GM19035 (cell line): ENCODE results near the gene FRMD4A.
"Not testable (repeated sequence)": the region's sequence is repeated elsewhere in the genome, so short reads cannot be mapped to it uniquely, and the experiment has no call there.

Experiments
- ATAC-seq: cut with Tn5 transposase; IDR thresholded peaks from one replicate; pipeline ENCODE4 v1.9.1; 2021; ENCODE audit not compliant: unreplicated experiment

FRMD4A gene

DNA sequence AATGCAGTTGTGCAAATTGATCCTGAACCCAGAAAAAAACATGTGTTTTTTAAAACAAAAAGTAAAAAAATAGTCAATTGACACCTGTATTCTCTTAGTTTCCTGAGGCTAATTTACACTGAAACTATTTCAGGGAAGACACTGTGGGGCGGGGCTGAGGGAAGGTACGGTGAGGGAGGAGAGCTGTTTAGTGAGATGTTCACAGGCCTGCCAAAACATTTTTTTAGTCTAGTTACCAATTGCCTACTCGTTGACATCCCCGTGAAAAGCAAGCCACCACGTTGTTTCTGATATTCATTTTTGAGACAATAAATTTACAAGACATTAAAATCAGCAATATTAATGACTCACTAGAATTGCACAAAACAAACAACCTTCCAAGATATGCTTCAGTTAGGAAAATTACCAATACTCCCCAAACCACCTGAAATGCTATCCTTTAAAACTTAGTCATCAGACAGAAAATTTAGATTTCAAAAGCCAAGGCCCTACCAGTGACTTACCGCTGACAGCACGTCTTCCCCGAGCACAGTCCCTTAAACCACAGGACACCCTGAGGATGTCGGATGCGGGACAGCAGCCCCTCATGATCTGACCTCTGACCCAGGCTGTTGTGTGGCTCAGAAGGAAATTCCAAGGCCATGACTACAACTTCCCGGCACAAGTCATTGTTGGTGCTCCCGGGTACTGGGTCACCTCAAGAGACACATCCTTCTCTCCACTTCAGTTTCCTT lies 464.8 kb downstream of the FRMD4A start:
- no peak for ATAC-seq

DNA sequence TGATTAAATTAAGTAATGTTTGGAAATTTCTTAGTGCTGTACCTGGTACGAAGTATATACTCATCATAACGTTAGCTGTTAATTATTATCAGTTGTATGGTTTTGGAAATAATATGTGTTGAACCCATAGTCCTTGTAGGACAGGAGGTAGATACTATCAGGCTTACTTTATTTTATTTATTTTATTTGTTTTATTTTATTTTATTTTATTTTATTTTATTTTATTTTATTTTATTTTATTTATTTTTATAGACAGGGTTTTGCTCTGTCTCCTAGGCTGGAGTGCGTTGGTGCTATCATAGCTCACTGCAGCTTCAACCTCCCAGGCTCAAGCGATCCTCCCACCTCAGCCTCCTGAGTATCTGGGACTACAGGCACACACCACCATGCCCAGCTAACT lies 465.5 kb downstream of the FRMD4A start:
- ATAC-seq = not testable (repeated sequence)

DNA sequence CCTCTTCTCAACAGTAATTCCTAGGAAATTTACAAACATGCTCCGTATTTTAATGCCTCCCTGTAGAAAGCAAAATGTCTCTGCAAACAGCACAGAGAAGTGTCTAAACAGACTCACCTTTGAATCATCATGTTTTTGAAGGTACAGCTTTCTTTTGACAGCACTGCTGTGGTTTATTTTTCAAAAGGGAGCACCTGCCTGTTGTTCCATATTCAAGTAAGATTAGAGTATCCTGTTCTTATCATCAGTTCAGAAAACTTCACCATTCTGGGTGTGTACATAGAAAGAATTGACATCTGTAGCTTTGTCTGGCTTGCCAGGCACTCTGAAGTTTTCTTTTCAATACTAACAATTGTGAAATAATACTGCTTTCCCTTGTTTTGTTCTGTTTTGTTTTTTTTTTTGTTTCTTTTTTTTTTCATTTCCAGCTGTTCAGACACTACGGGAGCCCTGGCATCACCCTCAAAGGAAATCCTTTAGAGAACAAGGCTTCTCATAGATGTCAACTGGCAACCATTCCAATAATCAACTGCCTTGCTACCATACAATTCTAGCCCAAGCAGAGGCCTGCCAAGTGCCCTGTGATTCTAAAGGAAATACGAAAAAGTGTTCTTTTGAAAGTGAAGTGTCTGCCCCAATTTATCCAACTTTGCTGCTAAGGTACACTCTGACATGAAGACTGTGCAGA lies 468.0 kb downstream of the FRMD4A start:
- ATAC-seq = no peak

DNA sequence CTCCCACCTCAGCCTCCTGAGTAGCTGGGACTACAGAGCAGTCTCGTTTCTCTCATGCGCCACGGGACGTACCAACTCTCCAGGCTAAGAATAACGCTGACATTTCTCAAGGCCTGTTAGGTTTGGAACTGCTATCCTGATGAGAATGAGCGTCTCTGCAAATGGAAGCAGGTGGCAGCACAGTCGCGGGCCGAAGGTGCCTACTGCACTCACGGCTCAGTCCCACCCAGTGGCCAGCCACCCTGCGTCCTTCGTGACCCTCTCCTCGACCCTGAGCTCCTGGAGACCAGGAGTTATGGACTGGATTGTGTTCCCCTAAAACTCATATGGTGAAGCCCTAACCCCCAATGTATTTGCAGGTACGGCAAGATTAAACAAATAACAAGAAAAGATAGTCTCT lies 469.8 kb downstream of the FRMD4A start:
- no peak for ATAC-seq

DNA sequence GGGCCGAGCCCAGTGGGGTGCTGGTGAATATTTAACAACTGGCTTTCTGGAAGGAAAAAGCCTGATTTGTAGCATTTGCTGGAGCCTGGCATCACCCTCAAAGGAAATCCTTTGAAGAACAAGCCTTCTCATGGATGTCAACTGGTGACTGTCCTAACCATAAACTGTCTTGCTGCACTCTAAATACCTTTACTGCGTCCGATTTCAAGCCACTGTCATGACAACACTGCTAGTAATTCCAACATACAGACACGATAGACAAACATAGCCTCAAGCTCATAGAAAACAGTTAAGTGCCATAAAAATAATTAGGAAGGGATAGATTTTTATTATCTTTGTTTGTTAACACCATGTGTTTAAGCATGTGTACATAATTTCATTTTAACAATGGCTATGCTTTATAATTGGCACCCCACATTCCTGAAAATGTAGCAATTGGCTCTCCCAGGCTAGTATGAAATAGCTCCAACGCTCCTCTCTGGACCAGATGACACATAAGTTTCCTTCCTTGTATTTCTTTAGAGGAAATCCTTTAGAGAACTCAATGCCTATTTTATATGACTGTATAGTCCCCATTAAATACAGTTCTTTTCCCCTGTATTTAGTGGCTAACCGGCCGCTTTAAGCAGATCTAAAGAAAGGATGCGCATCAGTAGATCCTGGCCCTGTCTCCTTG lies 470.6 kb downstream of the FRMD4A start:
- ATAC-seq = no peak

DNA sequence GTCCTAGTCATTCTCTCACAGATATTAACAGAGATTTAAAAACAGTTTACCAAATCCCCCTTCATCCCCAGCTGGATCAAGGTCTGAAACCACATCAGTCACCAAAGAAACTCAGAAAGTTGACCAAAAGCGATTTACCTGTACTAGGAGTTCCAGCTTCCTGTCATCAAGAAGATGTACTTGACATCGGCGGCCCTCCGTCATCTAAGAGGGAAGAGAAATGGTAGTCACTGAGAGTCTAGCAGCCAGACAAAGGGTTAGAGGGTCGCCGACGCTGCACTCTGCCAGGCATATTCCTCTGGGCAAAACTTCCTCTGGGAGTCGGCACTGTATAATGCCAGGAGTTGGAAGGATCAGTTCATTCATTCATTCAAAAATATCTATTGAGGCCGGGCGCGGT lies 472.0 kb downstream of the FRMD4A start:
- no peak for ATAC-seq

DNA sequence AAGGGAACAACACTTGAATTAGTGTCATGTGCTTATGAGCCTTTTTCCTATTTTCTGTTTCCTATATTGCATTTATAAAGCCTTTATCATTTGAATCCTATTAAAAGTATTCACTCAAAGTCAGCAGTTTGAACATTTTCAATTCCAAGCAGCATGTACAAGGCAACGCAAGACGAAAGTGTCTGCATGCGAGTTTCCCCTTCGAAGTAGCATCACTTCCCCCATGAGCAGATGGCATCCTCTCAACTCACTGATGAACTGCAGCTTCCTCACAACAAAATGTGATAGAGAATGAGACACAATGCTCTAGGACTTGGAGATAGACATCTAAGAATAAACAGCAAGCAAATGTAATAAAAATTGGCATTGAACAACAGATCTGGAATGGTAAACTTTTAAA lies 473.3 kb downstream of the FRMD4A start:
- ATAC-seq = no peak

DNA sequence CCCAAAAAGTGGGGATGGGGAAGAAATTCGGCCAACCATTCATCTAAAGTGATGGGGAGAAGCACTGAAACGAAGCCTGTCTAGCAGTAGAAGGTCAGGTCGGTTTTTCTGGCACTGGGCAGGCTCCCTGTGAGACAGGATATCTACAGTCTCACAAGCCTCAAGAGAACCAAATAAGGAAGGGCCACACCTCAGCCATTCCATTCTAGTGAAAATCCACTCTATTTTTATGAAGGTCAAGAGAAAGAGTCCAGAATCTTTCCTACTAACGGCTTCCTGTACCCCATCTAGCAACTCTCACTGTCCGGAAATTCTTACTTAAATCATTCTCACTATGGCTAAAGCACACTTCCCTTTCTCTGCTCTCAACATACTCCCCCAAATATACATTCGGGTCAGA lies 476.9 kb downstream of the FRMD4A start:
- no peak for ATAC-seq

DNA sequence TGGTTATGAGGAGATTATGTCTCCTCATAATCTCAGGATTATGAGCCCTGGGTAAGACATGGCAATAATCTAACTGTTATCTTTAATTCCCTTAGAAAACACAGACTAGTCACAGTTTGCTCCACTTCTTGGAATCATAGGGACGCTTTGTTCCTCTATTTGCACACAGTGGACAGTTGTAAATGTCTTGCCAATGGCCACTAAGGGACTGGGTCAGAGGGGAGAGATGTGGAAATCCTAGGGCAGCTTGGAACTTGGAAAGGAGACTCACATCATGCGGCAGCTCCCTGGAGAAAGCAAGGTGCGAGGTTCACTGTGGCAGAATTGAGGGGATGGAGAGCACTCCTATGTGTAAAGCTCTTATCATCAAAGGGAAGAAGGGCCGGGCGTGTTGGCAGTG lies 477.9 kb downstream of the FRMD4A start:
- no peak for ATAC-seq

DNA sequence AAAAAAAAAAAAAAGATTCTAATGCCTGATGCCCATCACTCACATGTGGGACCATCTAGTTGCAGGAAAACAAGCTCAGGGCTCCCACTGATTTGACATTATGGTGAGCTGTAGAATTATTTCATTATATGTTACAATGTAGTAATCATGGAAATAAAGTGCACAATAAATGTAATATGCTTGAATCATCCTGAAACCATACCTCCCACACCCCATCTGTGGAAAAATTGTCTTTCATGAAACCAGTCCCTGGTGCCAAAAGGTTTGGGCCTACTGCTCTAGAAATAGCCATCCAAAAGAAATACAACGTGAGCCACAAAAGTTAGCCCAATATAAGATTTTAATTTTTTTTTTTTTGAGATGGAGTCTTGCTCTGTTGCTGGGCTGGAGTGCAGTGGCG lies 478.8 kb downstream of the FRMD4A start:
- ATAC-seq = no peak

DNA sequence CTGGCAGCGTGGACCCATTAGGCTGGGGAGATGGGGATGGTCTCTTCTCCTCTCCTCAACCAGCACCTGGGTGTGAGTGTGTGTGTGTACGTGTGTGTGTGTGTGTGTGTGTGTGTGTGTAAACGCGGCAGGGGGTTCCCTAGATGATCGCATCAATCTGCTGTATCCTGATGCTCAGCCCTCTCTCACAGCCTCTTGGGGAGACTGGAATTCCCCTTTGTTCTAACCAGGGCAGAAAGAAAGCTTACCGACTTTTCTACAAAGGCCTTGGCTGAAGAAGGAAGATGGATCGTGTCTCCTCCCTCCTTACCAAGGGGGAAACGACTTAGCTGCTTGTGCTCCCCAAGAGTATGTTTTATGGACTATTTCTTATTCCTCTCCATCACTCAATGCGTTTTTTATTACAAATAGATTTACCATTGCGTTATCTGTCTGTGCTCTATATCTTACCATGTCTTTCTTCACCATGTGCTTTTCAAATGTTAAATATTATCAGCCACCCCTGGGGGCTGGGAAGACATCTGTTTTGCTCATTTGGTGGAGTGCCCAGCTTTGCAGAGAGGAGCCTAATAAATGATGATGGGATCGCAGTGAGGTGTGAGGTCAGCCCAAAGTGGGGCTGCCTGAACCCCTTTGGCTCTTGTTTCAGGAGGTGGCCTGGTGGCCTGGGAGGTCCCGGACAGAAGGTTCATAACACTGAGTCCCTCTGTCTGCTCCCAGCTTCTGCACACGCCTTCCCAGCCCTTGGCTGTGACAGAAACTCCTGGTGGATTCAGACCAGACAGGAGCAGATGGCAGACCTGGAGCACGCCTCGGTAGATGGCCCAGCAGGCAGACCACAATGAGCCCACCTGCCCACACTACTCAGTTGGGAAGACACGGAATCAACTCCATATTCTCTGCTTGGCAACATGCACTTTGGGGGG lies 481.9 kb downstream of the FRMD4A start:
- no peak for ATAC-seq

DNA sequence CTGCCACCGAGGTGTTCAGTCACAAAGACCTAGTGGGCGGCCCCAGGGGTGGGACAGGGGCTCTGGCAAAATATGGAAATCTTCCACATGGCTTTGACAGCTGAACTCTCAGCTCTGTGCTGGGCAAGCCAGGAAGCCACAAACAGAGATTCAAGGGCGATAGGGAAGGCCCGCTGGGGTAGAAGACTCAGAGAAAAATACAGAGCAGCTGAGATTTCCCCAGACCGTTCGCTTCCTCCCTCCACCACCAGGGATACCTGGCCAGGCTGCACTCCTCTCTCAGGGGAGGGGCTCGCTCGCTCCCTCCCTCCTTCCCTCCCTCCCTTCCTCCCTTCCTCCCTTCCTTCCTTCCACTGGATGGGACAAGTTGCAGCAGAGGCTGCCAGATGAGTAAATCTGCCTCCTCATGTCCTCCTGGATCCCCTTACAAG lies 483.5 kb downstream of the FRMD4A start:
- no peak for ATAC-seq

DNA sequence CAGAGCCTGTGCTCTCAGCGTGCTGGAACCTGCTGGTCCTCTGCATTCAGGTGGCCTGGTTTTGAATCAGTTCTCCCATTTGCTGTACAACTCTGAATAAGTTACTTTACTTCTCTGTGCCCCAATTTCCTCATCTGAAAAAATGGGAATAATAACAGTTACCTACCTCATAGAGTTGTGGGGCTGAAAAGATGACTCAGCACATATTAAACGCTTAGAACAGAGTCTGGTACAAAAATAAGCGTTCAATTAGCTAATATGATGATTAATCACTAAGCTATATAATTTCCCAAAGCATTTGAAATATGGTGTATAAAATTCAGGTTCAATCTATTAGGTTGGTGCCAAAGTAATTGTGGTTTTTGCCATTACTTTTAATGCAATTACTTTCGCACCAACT lies 484.8 kb downstream of the FRMD4A start:
- no peak for ATAC-seq

DNA sequence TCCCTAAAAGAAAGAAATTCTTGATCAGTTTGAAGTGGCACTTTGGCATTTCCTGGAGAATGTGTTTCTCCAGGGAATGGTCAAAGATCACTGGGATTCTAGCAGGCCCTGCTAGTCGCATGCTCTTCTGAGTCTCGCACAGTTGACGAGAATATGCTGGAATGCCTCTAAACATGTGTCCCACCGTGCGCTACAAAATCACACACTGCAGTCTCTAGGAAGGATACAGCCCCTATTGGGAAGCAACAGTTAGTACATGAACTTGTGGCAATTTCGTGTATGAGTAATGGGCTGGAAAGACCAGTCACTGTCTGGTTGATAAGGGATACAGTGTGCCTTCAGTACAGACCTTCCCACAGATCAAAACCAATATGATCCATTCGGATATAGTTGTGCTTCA lies 486.1 kb downstream of the FRMD4A start:
- no peak for ATAC-seq

DNA sequence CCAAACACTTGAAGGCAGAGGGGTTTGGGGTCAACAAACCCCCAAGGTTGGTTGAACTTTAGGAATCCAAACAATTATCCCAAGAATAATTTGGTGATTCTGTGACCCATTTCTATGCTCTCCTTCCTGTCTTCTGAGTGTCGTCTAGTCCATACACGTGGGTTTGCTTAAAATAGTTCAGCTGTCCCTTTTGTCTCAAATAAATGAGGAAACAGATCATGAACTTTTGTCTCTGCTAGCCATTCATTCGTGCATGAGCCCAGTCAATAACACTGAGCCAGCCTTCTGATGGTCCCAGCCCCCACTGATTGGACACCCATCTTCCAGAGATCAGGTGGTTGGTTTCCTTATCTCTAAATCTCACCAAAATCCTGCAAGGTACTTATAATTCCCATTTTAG lies 488.6 kb downstream of the FRMD4A start:
- ATAC-seq = no peak

DNA sequence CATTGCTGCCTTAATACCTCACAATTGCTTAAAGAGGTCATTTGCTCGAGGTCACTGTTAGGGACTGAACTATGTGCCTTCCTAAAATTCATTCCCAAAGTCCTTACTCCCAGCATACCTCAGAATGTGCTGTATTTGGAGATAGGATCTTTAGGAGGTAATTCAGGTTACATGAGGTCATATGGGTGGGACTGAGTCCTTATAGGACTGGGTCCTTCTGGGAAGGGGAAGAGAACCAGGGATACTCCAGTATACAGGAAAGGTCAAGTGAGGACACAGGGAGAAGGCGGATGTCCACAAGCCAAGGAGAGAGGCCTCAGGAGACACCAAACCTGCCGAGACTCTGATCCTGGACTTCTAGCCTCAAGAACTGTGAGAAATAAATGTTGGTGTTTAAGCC lies 490.7 kb downstream of the FRMD4A start:
- no peak for ATAC-seq

DNA sequence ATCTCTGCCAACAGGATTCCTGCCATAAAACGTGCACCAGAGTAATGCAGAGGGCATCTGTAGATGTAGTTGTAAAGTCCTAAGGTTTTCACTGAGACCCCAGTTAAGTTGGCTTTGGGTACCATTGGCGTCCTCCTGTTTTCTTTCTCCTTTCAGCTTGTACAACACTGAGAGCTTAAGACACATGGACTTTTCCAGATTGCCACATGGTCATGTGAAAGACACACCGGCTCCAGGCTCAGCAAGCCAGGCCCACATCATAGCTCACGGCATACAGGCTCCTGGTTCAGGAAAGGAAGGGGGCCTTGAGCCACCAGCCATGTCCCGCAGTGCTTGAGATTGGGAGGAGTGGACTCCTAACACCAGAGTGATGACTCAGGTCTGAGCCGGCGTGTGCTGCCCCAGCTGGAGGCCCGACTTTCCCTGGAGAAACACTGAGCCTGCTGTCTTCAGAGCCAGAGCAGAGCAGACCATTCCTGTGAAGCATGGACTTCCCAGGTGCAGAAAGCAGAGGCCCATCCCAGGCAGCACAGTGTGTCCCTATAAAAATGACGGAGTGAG lies 491.2 kb downstream of the FRMD4A start:
- ATAC-seq = no peak

DNA sequence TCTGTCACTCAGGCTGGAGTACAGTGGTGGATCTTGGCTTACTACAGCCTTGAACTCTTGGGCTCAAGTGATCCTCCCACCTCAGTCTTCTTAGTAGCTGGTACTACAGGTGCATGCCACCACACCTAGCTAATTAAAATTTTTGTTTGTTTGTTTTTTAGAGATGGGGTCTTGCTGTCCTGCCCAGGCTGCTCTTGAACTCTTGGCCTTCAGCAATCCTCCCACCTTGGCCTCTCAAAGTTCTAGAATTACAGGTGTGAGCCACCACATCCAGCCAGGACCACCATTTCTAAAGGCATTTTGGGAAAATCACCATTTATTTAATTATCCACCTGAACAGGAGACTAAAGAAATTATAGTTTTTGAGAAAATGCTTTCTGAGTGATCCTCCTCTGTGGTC lies 491.7 kb downstream of the FRMD4A start:
- ATAC-seq = no peak

DNA sequence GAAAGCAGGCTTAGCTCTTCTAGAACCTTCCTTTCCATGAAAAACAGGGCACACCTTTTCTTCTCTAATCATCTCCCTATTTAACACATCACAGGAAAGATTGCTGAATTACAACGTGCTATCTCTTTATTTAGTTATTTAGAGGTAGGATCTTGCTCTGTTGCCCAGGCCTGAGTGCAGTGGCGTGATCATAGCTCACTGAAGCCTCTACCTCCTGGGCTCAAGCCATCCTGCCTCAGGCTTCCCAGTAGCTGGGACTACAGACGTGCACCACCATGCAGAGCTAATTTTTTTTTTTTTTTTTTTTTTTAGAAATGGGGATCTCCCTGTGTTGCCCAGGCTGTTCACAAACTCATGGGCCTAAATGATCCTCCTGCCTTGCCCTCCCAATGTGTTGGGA lies 492.8 kb downstream of the FRMD4A start:
- no peak for ATAC-seq

DNA sequence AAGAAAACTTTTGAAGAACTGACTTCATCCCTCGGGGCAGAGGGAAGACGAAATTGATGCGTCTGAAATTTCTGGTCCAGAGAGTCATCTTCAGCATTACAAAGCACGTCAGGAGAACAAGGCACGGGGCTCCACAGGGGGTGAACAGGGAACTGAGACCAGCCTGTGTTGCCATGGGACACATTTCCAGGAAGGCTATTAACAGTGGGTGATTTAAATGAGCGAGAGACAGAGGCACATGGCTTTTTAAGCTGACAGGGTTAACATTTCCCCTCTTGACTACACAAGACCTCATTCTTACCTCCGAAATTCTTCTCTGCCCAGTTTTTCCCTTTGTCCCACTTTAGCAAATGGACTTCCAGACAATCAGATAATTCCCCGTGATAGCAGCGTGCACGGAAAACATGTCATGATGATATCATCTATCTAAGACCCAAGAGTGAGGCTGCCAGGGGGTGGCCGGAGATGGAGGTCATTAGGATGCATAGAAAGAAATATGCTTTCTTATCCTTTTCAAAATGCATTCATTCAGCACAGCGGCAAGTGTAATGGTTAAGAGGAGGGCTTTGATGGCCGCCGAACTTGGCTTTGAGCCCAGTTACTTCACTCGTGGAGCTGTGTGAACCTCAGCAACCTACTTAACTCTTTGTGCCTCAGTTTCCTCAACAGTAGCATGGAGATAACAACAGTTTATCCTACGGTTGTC lies 496.0 kb downstream of the FRMD4A start:
- ATAC-seq = no peak
